ENCODE measurements around the gene MAPKAPK3. TPM values are rescaled to one million over a fixed set of nuclear protein-coding genes. Genes with fewer than 3 reads are reported as not detected.

The MAPKAPK3 gene
- total and polyA plus RNA-seq, 2 of the 8 experiments (the other 6 are each of a cell fraction or from before 2014, with no cell fraction given): 65.4 to 99.8 TPM

DNA sequence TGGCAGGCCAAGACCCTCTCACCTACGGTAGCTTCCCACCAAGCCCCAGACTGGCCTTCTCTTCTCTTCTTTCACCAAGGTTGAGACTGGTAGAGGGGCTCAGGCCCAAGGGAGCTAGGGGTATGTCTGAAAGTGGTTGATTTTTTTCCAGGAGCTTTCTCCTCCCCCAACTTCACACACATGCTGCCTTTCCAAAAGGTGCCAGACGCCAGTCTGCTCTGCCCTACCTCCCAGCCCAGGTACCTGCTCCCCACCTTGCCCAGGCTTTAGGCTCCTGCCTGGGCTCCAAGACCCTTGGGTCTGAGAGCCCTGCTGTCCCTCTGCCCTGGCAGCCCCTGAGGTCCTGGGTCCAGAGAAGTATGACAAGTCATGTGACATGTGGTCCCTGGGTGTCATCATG lies 28.4 kb downstream of the MAPKAPK3 start (continued):
- TF ChIP-seq, protein P1, sequence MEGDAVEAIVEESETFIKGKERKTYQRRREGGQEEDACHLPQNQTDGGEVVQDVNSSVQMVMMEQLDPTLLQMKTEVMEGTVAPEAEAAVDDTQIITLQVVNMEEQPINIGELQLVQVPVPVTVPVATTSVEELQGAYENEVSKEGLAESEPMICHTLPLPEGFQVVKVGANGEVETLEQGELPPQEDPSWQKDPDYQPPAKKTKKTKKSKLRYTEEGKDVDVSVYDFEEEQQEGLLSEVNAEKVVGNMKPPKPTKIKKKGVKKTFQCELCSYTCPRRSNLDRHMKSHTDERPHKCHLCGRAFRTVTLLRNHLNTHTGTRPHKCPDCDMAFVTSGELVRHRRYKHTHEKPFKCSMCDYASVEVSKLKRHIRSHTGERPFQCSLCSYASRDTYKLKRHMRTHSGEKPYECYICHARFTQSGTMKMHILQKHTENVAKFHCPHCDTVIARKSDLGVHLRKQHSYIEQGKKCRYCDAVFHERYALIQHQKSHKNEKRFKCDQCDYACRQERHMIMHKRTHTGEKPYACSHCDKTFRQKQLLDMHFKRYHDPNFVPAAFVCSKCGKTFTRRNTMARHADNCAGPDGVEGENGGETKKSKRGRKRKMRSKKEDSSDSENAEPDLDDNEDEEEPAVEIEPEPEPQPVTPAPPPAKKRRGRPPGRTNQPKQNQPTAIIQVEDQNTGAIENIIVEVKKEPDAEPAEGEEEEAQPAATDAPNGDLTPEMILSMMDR (IDR thresholded peaks at IDR 0.05; ENCODE audit: control extremely low read depth in 1 of 3, insufficient read depth in 1 of 3, low read depth in 1 of 3, low read length in 3 of 3): no peak
